A549 (cell line): ENCODE measurements around the gene KCNQ1OT1.

Source experiments
- BCL3 ChIP-seq: fragments of >200 bp; sonication (Bioruptor Twin); formaldehyde crosslinking; IDR thresholded peaks from 3 replicates; pipeline ENCODE4 v1.6.1; 2016
- CHD4 ChIP-seq: fragments of 200-600 bp; sonication (generic); IDR thresholded peaks from 2 replicates; pipeline ENCODE4 v1.6.1; 2016; ENCODE audit warnings: antibody characterized with exemption, mild to moderate bottlenecking, borderline replicate concordance
- CTCF ChIP-seq: fragments of >200 bp; sonication (Bioruptor Twin); formaldehyde crosslinking; IDR thresholded peaks from 3 replicates; pipeline ENCODE4 v1.5.1; 2016
- ELK1 ChIP-seq: fragments of 150-350 bp; IDR thresholded peaks from 2 replicates; pipeline ENCODE4 v1.6.1; 2014; ENCODE audit warnings: low read depth, mild to moderate bottlenecking, low read length
- FOSL2 ChIP-seq, 2 experiments: fragments of 450-650 bp in 1 of 2; fragments of >200 bp in 1 of 2; sonication (Bioruptor Twin) in 1 of 2; formaldehyde crosslinking; IDR thresholded peaks; 2 replicates each; pipeline versions ENCODE4 v1.5.0 to v1.6.1; 2016 to 2020; ENCODE audit warnings: mild to moderate bottlenecking in 1 of 2, moderate library complexity in 1 of 2
- JUN ChIP-seq, 2 experiments: fragments of >200 bp; sonication (Bioruptor Twin); formaldehyde crosslinking; IDR thresholded peaks; 2 replicates in 1 of 2; 3 replicates in 1 of 2; pipeline ENCODE4 v1.6.1; 2016 to 2017
- KDM1A ChIP-seq: fragments of 200-600 bp; sonication (generic); IDR thresholded peaks from 2 replicates; pipeline ENCODE4 v1.6.1; 2016; ENCODE audit warnings: low read depth, mild to moderate bottlenecking
- MAX ChIP-seq: IDR thresholded peaks from 2 replicates; pipeline ENCODE4 v1.6.1; 2012
- MYC ChIP-seq: IDR thresholded peaks from 2 replicates; pipeline ENCODE4 v1.6.1; 2012; ENCODE audit warnings: mild to moderate bottlenecking, inconsistent platforms, low read length, improper control_type of control experiment, borderline replicate concordance
- POLR2A ChIP-seq: IDR thresholded peaks from 2 replicates; pipeline ENCODE4 v1.6.1; 2012; ENCODE audit warnings: mild to moderate bottlenecking, low read length
- RARB ChIP-seq: fragments of 250-450 bp; sonication (Bioruptor Pico); IDR thresholded peaks from 2 replicates; pipeline ENCODE4 v1.8.0; 2021; ENCODE audit warnings: mild to moderate bottlenecking, moderate library complexity
- RFX5 ChIP-seq: fragments of 450-650 bp; IDR thresholded peaks from 2 replicates; pipeline ENCODE4 v1.7.1; 2014; ENCODE audit warnings: antibody characterized with exemption, mild to moderate bottlenecking, moderate library complexity
- USF2 ChIP-seq: fragments of 450-650 bp; IDR thresholded peaks from 2 replicates; pipeline ENCODE4 v1.6.1; 2014; ENCODE audit warnings: antibody characterized with exemption

- no peak for TF ChIP-seq CTCF
- TF ChIP-seq BCL3: no peak
- no peak for TF ChIP-seq CHD4
- no peak for TF ChIP-seq POLR2A
- no peak for TF ChIP-seq FOSL2 (IDR thresholded peaks at IDR 0.05)
- no peak for TF ChIP-seq FOSL2 (CRISPR knock-in tag; IDR thresholded peaks at IDR 0.05)
- TF ChIP-seq KDM1A: no peak
- TF ChIP-seq MAX: no peak
- no peak for TF ChIP-seq ELK1
- no peak for TF ChIP-seq RFX5
- TF ChIP-seq USF2: no peak
- TF ChIP-seq RARB: no peak
- TF ChIP-seq JUN (IDR thresholded peaks at IDR 0.05): no peak
- TF ChIP-seq MYC: no peak
Measured at GRCh38 chr11:2679011-2679676, 20.6 kb downstream of the KCNQ1OT1 start.
